Immature natural killer cell (primary cell): ENCODE measurements around the gene SIL1. TPM values are rescaled to one million over a fixed set of nuclear protein-coding genes. Genes with fewer than 3 reads are reported as not detected.

Experiments
- DNase-seq, 3 donors: peaks; one replicate each; pipeline ENCODE4 v3.0.0; 2022; ENCODE audit warnings: mixed read lengths in 1 of 3
- H3K27ac Mint-ChIP-seq, 6 donors: one replicate each; pipeline ENCODE4 v1.8.0; 2020; ENCODE audit warnings: mixed read lengths in 6 of 6, mild to moderate bottlenecking in 5 of 6, inconsistent platforms in 4 of 6, moderate library complexity in 3 of 6
- H3K27me3 Mint-ChIP-seq, 3 donors: one replicate each; pipeline ENCODE4 v1.8.0; 2020 to 2021; ENCODE audit warnings: low read depth in 3 of 3, mild to moderate bottlenecking in 3 of 3, mixed read lengths in 3 of 3, moderate library complexity in 3 of 3, inconsistent platforms in 1 of 3
- H3K36me3 Mint-ChIP-seq, 3 donors: one replicate each; pipeline ENCODE4 v1.8.0; 2020; ENCODE audit warnings: mixed read lengths in 3 of 3, inconsistent platforms in 2 of 3, mild to moderate bottlenecking in 2 of 3
- H3K4me1 Mint-ChIP-seq, 2 donors: one replicate each; pipeline ENCODE4 v1.8.0; 2020; ENCODE audit warnings: inconsistent platforms in 2 of 2, mild to moderate bottlenecking in 2 of 2, mixed read lengths in 2 of 2, moderate library complexity in 1 of 2
- H3K4me3 Mint-ChIP-seq, 5 donors: one replicate each; pipeline ENCODE4 v1.8.0; 2020; ENCODE audit warnings: mild to moderate bottlenecking in 5 of 5, mixed read lengths in 5 of 5, inconsistent platforms in 3 of 5, moderate library complexity in 3 of 5
- H3K9me3 Mint-ChIP-seq, 6 donors: one replicate each; pipeline ENCODE4 v1.8.0; 2020; ENCODE audit warnings: mild to moderate bottlenecking in 6 of 6, mixed read lengths in 6 of 6, inconsistent platforms in 4 of 6, moderate library complexity in 3 of 6
- polyA plus RNA-seq, 3 donors: library from polyadenylated mRNA; unstranded; fragments of 300-500 nt; fragmentation: Illumina TruSeq; gene quantifications; one replicate each; pipeline ENCODE4 v1.2.3, GENCODE V29; 2021

Gene SIL1
- polyA plus RNA-seq, 3 donors from 2014 or later = 22.0 to 22.7 (median 22.1) TPM

- no peak for DNase-seq
- peaks cover 0 to 6% (median 0%) of the 10 kb centered on the region in 3 donors for H3K27me3 Mint-ChIP-seq
- no peaks in the 10 kb centered on the region for H3K4me1 Mint-ChIP-seq
- no peak overlapping the region for H3K27ac Mint-ChIP-seq
- no peak overlapping the region for H3K4me3 Mint-ChIP-seq
- no peaks in the 10 kb centered on the region for H3K9me3 Mint-ChIP-seq
- peaks cover 0 to 11% (median 0%) of the 10 kb centered on the region in 3 donors for H3K36me3 Mint-ChIP-seq
Observed at GRCh38 chr5:138968601-138969000, 229.6 kb downstream of the SIL1 start.

GRCh38 chr5:138967791-138968448 lies 230.2 kb downstream of the SIL1 start:
- H3K9me3 Mint-ChIP-seq = no peaks in the 10 kb centered on the region
- no peaks in the 10 kb centered on the region for H3K4me1 Mint-ChIP-seq
- no peak overlapping the region for H3K27ac Mint-ChIP-seq
- H3K4me3 Mint-ChIP-seq = no peak overlapping the region
- peaks cover 0 to 6% (median 0%) of the 10 kb centered on the region in 3 donors for H3K27me3 Mint-ChIP-seq
- DNase-seq = no peak
- H3K36me3 Mint-ChIP-seq = peaks cover 0 to 11% (median 0%) of the 10 kb centered on the region in 3 donors

GRCh38 chr5:138966236-138966985 lies 231.8 kb downstream of the SIL1 start:
- H3K36me3 Mint-ChIP-seq = peaks cover 0 to 4% (median 0%) of the 10 kb centered on the region in 3 donors
- no peaks in the 10 kb centered on the region for H3K4me1 Mint-ChIP-seq
- DNase-seq = no peak
- H3K9me3 Mint-ChIP-seq = no peaks in the 10 kb centered on the region
- no peak overlapping the region for H3K4me3 Mint-ChIP-seq
- peaks cover 0 to 6% (median 0%) of the 10 kb centered on the region in 3 donors for H3K27me3 Mint-ChIP-seq
- H3K27ac Mint-ChIP-seq = no peak overlapping the region

GRCh38 chr5:138965626-138966025 lies 232.5 kb downstream of the SIL1 start:
- DNase-seq = no peak
- Mint-ChIP-seq H3K4me1 (no peaks in the 10 kb centered on the region), H3K36me3 (peaks cover 0 to 4% (median 0%) of the 10 kb centered on the region in 3 donors), H3K9me3 (no peaks in the 10 kb centered on the region), H3K27ac (no peak overlapping the region), H3K4me3 (no peak overlapping the region), H3K27me3 (peaks cover 0 to 6% (median 0%) of the 10 kb centered on the region in 3 donors)

- Mint-ChIP-seq H3K4me1 (no peaks in the 10 kb centered on the region), H3K9me3 (no peaks in the 10 kb centered on the region), H3K27me3 (peaks cover 0 to 6% (median 0%) of the 10 kb centered on the region in 3 donors), H3K4me3 (no peak overlapping the region), H3K27ac (peak overlapping the region in 1 of 6 donors; percentile 26), H3K36me3 (peaks cover 0 to 4% (median 0%) of the 10 kb centered on the region in 3 donors)
- no peak for DNase-seq
Observed at GRCh38 chr5:138964647-138965201, 233.4 kb downstream of the SIL1 start.

- Mint-ChIP-seq H3K27ac (no peak overlapping the region), H3K27me3 (peaks cover 0 to 6% (median 0%) of the 10 kb centered on the region in 3 donors), H3K36me3 (peaks cover 0 to 4% (median 0%) of the 10 kb centered on the region in 3 donors), H3K4me3 (no peak overlapping the region), H3K4me1 (no peaks in the 10 kb centered on the region), H3K9me3 (no peaks in the 10 kb centered on the region)
- no peak for DNase-seq
Observed at GRCh38 chr5:138963763-138964371, 234.3 kb downstream of the SIL1 start.

GRCh38 chr5:138962614-138963370 lies 235.4 kb downstream of the SIL1 start:
- no peak overlapping the region for H3K27ac Mint-ChIP-seq
- H3K36me3 Mint-ChIP-seq = peaks cover 0 to 4% (median 0%) of the 10 kb centered on the region in 3 donors
- peaks cover 0 to 3% (median 0%) of the 10 kb centered on the region in 3 donors for H3K27me3 Mint-ChIP-seq
- no peak for DNase-seq
- H3K9me3 Mint-ChIP-seq = no peaks in the 10 kb centered on the region
- no peaks in the 10 kb centered on the region for H3K4me1 Mint-ChIP-seq
- no peak overlapping the region for H3K4me3 Mint-ChIP-seq

GRCh38 chr5:138961729-138962128 lies 236.4 kb downstream of the SIL1 start:
- Mint-ChIP-seq H3K27me3 (peaks cover 0 to 3% (median 0%) of the 10 kb centered on the region in 3 donors), H3K4me1 (no peaks in the 10 kb centered on the region), H3K9me3 (no peaks in the 10 kb centered on the region), H3K36me3 (peaks cover 0 to 4% (median 0%) of the 10 kb centered on the region in 3 donors), H3K27ac (peak overlapping the region in 1 of 6 donors; percentile 17), H3K4me3 (no peak overlapping the region)
- no peak for DNase-seq

- Mint-ChIP-seq H3K9me3 (no peaks in the 10 kb centered on the region), H3K4me1 (no peaks in the 10 kb centered on the region), H3K36me3 (peaks cover 0 to 4% (median 0%) of the 10 kb centered on the region in 3 donors), H3K27me3 (peaks cover 0 to 3% (median 0%) of the 10 kb centered on the region in 3 donors), H3K27ac (peak overlapping the region in 1 of 6 donors; percentile 17), H3K4me3 (no peak overlapping the region)
- no peak for DNase-seq
Observed at GRCh38 chr5:138961221-138961620, 236.9 kb downstream of the SIL1 start.

GRCh38 chr5:138960145-138960692 lies 237.9 kb downstream of the SIL1 start:
- Mint-ChIP-seq H3K27ac (peak overlapping the region in 2 of 6 donors; percentile 27 to 34), H3K4me3 (no peak overlapping the region)

GRCh38 chr5:138956801-138957200 lies 241.4 kb downstream of the SIL1 start:
- Mint-ChIP-seq H3K27ac (no peak overlapping the region), H3K4me1 (peaks cover 22 to 25% of the 10 kb centered on the region in 2 donors), H3K36me3 (no peaks in the 10 kb centered on the region), H3K4me3 (no peak overlapping the region), H3K9me3 (no peaks in the 10 kb centered on the region), H3K27me3 (peaks cover 0 to 5% (median 2%) of the 10 kb centered on the region in 3 donors)
- DNase-seq = no peak

More at GRCh38 chr5:138960145-138960692, 237.9 kb downstream of the SIL1 start:
- no peak for DNase-seq
- peaks cover 0 to 4% (median 0%) of the 10 kb centered on the region in 3 donors for H3K36me3 Mint-ChIP-seq
- peaks cover 0 to 3% (median 0%) of the 10 kb centered on the region in 3 donors for H3K27me3 Mint-ChIP-seq
- no peaks in the 10 kb centered on the region for H3K9me3 Mint-ChIP-seq
- H3K4me1 Mint-ChIP-seq = no peaks in the 10 kb centered on the region

GRCh38 chr5:138955671-138956295 lies 242.4 kb downstream of the SIL1 start:
- no peak for DNase-seq
- no peaks in the 10 kb centered on the region for H3K9me3 Mint-ChIP-seq
- peaks cover 0 to 4% (median 3%) of the 10 kb centered on the region in 3 donors for H3K27me3 Mint-ChIP-seq
- peaks cover 22 to 25% of the 10 kb centered on the region in 2 donors for H3K4me1 Mint-ChIP-seq
- H3K36me3 Mint-ChIP-seq = peaks cover 3% of the 10 kb centered on the region in 3 donors
- no peak overlapping the region for H3K27ac Mint-ChIP-seq
- H3K4me3 Mint-ChIP-seq = no peak overlapping the region
